ENCODE data around the gene HLA-DRB5.
"Not testable (repeated sequence)": the region's sequence is repeated elsewhere in the genome, so short reads cannot be mapped to it uniquely, and the experiment has no call there.

Gene HLA-DRB5

DNA sequence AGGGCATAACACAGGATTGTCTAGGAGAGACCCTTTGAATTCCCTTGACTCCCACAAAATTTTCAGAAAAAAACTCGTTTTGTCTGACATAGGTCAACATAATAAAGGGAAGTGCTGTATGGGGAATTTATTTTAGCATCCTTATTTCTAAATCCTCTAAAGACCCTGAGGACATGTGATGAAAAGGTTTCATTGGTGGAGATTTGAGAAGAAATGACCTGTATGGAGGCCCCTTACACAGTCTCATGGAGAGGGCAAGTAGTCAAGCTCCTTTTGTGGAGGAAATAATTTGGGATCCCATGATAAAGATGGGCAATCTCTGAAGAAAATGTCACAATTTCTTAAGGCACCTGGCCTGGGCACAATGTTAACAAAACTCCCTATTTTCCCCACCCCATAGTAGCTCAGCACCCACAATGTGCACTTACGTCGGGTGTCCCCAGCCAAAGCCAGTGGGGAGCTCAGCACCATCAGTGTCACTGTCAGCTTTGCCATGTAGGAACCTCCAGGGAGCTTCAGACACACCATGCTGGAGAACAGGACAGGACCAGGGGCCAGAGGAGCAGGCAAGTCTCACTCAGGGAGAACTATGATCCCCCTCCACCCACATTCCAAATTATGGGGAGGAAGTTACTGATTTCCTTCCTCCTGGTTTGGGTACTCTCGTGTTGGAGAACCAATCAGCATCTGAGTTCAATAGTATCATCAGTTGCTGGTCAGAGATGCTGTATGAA is at the start of gene HLA-DRB5:
Gene HLA-DRB5 (minus strand): TSS at position 591 of the 734 bp plus-strand sequence. CDS start 63 bp downstream, at position 528.
- DNase-seq = no peak

DNA sequence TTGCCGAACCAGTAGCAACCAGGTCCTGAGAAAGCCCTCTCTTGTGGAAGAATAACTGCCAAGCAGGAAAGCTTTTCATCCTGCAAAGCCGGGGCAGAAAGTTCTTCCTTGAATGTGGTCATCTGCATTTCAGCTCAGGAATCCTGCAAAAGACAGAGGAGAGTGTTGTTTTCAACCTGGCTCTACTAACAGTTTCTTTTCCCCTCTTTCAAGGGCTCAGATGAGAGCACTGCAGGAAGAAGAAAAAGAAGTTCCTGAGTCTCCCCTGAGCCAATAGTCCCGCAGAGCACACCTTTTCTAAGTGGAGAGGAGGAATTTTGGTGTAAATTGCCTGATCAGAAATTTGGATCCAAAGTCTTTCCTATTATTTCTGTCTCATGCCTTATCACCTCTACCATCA is 48.9 kb upstream of the HLA-DRB5 start:
- no peak for DNase-seq

GRCh38 chr6:32577493-32577892 is 47.4 kb upstream of the HLA-DRB5 start:
- not testable (repeated sequence) for DNase-seq

DNA sequence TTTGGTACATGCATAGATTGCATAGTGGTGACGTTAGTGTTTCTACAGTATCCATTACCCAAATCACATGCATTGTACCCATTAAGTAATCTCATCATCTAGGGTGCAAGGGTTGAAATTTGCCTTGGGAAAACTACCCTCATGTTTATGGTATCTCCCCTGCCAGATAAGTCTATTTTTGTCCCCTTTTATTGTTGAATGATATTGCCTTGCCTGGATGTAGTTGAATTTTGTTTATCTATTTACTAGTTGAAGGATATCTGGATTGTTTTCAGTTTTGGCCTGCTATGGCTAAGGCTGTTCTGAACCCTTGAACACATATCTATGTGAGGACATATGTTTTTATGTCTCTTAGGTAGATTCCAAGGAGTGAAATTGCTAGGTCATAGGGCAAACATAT is 46.2 kb upstream of the HLA-DRB5 start:
- DNase-seq = no peak

GRCh38 chr6:32570363-32570905 is 40.3 kb upstream of the HLA-DRB5 start:
- DNase-seq = no peak

- DNase-seq = no peak
Measured at GRCh38 chr6:32568561-32568960, 38.5 kb upstream of the HLA-DRB5 start.

- no peak for DNase-seq
Measured at GRCh38 chr6:32566957-32567356, 36.9 kb upstream of the HLA-DRB5 start.

- DNase-seq = no peak
Measured at GRCh38 chr6:32565511-32565910, 35.4 kb upstream of the HLA-DRB5 start.

DNA sequence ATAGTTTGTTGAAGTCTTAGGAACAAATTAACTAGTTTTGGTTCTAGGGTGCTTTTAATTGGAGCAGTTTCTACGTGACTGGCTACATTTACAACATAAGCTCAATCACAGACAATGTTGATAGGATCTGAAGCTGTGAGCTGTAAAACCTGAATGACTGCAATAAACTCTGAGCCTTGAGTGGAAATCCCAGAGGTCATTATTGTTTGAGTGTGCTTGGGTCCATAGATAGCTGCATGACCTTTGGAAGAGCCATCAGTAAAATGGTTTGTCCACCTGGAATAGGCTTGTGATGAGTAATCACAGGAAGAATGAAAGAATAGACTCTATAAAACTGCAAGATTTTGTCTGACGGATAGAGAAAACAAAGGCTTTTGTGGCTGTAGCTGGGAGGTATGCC is 32.9 kb upstream of the HLA-DRB5 start:
- no peak for DNase-seq

DNA sequence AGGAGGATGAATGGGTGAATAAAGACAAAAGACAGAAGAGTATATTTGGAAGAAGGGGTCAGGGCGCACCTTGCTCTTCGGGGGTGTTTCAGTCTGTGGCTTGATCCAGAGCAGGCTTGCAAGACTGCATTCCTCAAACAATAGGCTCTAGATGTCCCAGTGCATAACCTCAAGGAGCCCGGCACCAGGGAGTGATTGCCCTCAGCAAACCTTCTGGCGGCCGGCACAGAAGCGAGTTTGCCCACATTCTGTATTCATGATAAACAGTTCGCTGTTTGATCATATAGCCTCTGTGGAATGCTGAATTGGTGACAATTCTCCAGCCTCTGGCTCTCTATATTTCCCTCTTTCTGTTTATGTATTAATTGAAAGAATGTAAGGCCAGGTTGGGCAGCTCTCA is 29.7 kb upstream of the HLA-DRB5 start:
- no peak for DNase-seq

DNA sequence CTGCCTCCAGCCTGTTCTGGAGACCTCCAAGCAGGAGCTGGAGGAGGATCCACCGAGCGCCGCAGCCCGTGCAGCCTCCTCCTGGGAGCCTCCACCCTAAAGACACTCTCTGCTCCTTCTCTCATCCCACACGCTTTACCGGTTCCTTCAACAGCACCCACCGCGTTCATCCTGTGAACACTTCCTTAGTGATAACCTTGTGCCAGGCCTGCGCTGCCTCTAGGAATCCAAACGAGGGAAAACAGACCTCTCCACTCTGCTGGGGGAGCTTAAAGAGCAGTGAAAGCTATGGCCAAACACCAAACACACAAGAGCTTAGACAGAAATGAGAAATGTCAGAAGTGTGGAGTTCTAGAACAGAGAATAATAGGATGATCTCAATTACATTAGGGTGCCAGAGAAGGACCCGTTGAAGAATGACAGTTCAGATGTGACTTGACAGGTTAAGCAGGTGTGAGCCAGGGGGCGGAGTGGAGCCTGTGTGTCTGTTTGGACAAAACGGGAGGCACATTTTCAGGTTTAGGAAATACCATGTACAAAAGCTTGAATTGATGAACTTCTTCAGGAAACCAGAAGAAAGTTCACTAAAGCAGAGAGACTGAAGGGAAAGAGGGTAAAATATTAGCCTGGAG is 28.5 kb upstream of the HLA-DRB5 start:
- no peak for DNase-seq

DNA sequence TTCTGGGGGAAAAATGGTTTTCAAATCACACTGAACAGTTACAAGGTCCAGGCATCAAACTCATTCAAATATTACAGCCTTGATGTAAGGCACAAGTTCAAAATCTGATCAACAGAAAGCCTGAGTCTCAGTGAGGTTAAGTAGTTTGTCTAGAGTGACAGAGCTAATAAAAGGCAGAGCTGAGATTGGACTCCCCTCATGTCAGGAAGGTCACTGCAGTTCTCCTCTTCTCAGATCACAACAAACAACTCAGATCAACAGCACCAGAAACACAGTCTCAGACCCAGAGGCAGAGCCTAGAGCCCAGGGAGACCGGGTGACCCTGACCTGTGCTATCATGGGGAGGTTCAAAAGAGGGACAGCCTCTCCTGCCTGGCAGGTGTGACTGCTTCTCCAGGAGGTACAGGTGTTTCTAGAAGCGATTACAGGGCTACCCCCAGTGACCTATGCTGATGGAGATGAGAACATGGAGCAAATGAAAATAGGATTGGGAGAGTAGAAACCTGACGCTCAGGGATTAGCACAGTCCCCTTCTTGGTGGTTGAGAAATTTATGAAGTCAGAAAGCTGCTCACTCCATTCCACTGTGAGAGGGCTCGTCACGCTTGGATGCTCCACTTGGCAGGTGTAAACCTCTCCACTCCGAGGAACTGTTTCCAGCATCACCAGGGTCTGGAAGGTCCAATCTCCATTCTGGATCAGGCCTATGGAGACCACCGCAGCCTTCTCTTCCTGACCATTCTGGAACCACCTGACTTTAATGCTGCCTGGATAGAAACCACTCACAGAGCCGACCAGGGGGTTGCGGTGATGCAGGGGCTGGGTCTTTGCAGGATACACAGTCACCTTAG is 24.3 kb upstream of the HLA-DRB5 start:
- DNase-seq = no peak

DNA sequence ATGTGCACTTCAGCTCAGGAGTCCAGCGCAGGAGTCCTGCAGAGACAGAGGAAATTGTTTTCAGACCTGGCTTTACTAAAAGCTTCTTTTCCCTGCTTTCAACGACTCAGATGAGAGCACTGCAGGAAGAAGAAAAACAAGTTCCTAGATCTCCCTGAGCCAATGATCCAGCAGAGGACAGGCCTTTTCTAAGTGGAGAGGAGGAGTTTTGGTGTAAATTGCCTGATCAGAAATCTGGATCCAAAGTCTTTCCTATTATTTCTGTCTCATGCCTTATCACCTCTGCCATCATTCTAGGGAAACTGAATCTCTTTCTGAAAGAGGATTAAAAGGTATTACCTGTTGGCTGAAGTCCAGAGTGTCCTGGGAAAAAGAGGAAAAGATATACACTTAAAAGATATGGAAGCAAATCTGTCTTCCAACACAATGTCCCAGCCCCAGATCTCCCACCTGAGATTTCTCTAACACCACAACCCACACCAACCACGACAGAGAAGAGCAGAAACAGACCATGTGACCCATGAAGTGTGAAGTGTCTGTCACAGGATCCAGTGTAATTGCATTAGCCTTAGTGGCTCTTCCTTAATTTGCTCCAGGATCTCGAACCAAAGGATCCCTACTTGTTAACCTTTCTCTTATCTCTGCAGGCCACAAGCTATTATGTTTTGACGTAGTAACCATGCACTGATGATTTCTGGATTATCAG is 23.1 kb upstream of the HLA-DRB5 start:
- no peak for DNase-seq

- DNase-seq = no peak
Measured at GRCh38 chr6:32551410-32551809, 21.3 kb upstream of the HLA-DRB5 start.

- DNase-seq = no peak
Measured at GRCh38 chr6:32539839-32540238, 9.8 kb upstream of the HLA-DRB5 start.

GRCh38 chr6:32530431-32530793 is 325 bp upstream of the HLA-DRB5 start:
- not testable (repeated sequence) for DNase-seq

DNA sequence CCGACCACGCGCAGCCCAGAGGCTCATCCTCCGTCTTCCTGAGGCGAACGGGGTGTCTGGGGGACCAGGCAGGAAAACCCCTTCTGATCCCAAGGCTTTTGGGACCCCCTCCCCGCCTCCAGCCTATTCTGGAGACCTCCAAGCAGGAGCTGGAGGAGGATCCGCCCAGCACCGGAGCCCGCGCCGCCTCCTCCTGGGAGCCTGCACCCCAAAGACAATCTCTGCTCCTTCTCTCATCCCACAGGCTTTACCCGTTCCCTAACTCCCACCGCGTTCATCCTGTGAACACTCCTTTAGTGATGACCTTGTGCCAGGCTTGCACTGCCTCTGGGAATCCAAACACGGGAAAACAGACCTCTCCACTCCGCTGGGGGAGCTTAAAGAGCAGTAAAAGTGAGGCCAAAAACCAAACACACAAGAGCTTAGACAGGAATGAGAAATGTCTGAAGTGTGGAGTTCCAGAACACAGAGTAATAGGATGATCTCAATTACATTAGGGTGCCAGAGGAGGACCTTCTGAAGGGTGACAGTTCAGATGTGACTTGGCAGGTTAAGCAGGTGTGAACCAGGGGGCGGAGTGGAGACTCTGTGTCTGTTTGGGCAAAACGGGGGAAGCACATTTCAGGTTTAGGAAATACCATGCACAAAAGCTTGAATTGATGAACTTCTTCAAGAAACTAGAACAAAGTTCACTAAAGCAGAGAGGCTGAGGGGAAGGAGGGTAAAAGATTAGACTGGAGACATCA is 7.6 kb downstream of the HLA-DRB5 start:
- no peak for DNase-seq

DNA sequence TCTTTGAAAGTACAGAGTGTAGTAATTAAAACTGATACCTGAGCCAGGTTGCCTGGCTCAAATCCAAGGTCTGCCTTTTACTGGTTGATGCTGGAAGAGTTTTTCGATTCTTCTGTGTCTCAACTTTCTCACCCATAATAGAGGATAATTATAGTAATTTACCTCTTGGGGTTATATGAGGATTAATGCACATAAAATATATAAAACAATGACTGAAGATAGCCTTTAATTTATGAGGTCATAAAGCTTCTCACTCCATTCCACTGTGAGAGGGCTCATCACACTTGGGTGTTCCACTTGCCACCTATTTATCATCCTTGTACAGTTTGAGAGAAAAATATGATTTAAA is 10.2 kb downstream of the HLA-DRB5 start:
- DNase-seq = no peak

- DNase-seq = no peak
Measured at GRCh38 chr6:32519118-32519909, 10.8 kb downstream of the HLA-DRB5 start.

DNA sequence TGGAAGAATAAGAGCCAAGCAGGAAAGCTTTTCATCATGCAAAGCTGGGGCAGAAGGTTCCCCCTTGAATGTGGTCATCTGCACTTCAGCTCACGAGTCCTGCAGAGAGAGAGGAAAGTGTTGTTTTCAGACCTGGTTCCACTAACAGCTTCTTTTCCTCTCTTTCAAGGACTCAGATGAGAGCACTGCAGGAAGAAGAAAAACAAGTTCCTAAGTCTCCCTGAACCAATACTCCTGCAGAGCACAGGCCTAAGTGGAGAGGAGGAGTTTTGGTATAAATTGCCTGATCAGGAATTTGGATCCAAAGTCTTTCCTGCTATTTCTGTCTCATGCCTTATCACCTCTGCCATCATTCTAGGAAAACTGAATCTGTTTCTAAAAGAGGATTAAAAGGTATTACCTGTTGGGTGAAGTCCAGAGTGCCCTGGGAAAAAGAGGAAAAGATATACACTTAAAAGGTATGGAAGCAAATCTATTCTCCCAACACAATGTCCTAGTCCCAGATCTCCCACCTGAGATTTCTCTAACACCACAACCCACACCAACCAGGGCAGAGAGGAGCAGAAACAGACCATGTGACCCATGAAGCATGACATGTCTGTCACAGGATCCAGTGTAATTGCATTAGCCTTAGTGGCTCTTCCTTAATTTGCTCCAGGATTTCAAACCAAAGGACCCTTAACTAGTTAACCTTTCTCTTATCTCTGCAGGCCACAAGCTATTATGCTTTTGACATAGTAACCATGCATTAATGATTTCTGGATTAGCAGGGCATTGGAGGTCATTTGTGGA is 12.2 kb downstream of the HLA-DRB5 start:
- DNase-seq = no peak

DNA sequence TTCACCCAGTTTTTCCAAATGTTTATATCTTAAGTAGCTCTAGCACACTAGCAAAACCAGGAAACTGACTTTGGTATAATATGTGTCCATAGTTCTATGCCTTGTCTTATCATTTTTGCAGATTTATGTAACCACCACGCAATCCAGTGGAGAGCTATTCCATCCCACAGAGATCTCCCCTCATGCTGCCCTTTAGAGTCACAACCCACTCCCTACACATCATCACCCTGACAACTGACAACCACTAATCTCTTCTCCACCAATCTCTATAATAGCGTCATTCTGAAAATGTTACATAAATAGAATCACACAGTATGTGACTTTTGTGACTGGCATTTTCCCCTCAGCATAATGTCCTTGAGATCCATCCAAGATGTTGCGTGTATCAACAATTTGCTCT is 29.1 kb downstream of the HLA-DRB5 start:
- DNase-seq = no peak
